Coronary artery (tissue), 2 donors: ENCODE results near the gene FARP1.
"Not testable (repeated sequence)": the region's sequence is repeated elsewhere in the genome, so short reads cannot be mapped to it uniquely, and the experiment has no call there.

Experiments
- DNase-seq: peaks from one replicate; pipeline ENCODE4 v3.0.0-alpha.2; 2017; ENCODE audit warnings: low spot score
- H3K27ac ChIP-seq, 2 donors: fragments of 200-600 bp; sonication (generic); one replicate each; pipeline ENCODE4 v1.5.1; 2016 to 2019
- H3K4me3 ChIP-seq: fragments of 200-600 bp; sonication (generic); 2 replicates; pipeline ENCODE4 v1.5.1; 2016; ENCODE audit warnings: mild to moderate bottlenecking, moderate library complexity
- TF ChIP-seq, protein P1 (sequence below): fragments of 200-600 bp; sonication (generic); IDR thresholded peaks from one replicate; pipeline ENCODE4 v1.5.1; 2019; ENCODE audit warnings: antibody characterized with exemption

The FARP1 gene

DNA sequence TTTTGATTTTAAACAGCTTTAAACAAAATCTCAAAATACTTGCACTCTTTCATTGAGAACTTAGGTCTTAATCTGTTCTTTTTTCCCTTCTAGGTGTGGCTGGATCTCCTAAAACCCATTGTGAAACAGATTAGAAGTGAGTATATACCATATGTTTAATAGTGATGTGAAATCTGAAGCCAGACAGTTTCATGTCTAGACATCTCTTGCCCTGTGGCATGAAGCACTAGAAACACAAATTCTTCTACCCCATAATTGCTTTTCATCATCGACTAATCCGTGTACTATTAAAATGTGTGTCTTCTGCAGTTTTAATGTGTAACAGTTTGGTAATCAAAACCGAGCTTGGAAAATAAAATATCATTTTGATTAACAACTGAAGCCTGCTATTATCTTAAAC lies 222.4 kb downstream of the FARP1 start:
- TF ChIP-seq, protein P1, sequence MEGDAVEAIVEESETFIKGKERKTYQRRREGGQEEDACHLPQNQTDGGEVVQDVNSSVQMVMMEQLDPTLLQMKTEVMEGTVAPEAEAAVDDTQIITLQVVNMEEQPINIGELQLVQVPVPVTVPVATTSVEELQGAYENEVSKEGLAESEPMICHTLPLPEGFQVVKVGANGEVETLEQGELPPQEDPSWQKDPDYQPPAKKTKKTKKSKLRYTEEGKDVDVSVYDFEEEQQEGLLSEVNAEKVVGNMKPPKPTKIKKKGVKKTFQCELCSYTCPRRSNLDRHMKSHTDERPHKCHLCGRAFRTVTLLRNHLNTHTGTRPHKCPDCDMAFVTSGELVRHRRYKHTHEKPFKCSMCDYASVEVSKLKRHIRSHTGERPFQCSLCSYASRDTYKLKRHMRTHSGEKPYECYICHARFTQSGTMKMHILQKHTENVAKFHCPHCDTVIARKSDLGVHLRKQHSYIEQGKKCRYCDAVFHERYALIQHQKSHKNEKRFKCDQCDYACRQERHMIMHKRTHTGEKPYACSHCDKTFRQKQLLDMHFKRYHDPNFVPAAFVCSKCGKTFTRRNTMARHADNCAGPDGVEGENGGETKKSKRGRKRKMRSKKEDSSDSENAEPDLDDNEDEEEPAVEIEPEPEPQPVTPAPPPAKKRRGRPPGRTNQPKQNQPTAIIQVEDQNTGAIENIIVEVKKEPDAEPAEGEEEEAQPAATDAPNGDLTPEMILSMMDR, result no peak
- no peak for DNase-seq
- no peak overlapping the region for H3K27ac ChIP-seq
- H3K4me3 ChIP-seq, result no peak overlapping the region

DNA sequence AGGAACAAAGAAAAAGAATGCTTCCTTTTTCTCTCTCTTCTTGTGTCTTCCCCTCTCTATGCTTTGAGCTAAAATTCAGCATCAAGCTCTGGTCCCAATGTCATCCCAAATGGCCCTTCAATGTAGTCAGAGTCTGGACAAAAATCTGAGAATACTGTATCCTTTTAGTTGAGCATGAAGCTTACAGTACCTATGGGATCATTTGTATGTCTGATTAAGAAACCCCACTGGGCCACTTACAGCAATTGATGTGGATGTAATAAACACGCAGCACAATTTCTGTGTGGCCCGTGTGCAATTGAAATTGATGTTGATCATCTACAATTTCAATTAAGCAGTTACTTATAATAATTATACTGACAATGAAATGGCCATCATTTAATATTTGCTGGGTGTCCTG lies 223.1 kb downstream of the FARP1 start:
- no peak for DNase-seq
- TF ChIP-seq, protein P1, result no peak
- Histone ChIP-seq H3K4me3 (no peak overlapping the region), H3K27ac (no peak overlapping the region)

DNA sequence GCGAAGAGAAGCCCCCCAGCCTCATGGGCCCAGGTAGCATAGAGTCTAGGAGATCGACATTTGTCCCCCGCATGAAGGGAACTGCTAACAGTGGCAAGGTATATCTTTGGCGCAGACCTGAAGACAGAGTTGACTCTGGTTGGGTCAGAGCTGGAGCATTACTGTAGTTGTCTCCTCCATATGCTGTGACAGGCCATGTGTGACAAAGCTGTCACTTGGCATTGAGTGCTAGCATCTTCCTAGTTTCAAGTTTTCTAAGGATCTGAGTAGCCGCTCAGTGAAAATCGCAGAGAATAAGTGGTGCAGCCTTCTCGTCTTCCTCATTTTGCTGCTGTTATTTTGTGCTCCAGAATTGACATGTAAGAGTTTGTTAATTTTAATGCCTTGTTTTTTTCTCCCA lies 223.5 kb downstream of the FARP1 start:
- TF ChIP-seq, protein P1, result no peak
- no peak for DNase-seq

DNA sequence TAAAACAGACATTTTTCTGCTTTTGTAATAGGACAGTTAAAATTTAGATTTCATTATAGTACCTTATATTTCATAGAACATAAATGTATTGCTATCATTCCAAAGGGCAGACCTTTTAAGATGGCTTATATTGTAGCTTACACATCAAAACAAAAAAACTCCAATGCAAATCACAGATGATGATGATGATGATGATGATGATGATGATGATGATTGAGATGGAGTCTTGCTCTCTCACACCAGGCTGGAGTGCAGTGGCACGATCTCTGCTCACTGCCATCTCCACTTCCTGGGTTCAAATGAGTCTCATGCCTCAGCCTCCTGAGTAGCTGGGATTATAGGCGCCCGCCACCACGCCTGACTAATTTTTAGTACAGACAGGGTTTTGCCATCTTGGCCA lies 224.1 kb downstream of the FARP1 start:
- TF ChIP-seq, protein P1, result no peak
- no peak overlapping the region for H3K27ac ChIP-seq

More for the DNA sequence above, 223.5 kb downstream of the FARP1 start:
- Histone ChIP-seq H3K27ac (no peak overlapping the region), H3K4me3 (no peak overlapping the region)

DNA sequence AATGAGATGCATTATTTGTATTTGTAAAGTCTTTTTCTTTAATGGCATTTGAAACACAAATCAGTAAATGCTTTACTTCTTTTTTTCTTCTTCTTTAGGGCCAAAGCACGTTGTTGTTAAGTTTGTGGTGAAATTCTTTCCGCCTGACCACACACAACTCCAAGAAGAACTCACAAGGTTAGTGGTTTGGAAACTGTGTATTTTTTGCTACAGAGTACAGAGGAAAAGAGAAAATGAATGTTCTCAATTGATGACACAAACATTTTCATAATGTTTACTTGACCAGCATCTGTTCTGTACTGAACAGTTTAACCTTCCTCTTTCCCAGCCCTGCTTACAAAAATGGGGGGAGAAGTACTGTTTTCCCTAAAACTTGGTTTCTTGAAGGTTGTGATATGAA lies 225.1 kb downstream of the FARP1 start:
- DNase-seq, result no peak
- TF ChIP-seq, protein P1, result no peak
- Histone ChIP-seq H3K4me3 (no peak overlapping the region), H3K27ac (no peak overlapping the region)

More for the DNA sequence above, 224.1 kb downstream of the FARP1 start:
- no peak overlapping the region for H3K4me3 ChIP-seq
- DNase-seq, result no peak

DNA sequence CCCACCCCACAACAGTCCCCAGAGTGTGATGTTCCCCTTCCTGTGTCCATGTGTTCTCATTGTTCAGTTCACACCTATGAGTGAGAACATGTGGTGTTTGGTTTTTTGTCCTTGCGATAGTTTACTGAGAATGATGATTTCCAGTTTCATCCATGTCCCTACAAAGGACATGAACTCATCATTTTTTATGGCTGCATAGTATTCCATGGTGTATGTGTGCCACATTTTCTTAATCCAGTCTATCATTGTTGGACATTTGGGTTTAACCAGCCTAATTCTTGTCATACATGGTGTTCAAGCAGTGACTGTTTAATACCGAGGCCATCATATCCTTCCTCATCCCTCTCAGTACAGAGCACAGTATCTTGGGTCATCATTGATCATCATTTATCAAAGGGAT lies 226.6 kb downstream of the FARP1 start:
- not testable (repeated sequence) for H3K27ac ChIP-seq, DNase-seq

DNA sequence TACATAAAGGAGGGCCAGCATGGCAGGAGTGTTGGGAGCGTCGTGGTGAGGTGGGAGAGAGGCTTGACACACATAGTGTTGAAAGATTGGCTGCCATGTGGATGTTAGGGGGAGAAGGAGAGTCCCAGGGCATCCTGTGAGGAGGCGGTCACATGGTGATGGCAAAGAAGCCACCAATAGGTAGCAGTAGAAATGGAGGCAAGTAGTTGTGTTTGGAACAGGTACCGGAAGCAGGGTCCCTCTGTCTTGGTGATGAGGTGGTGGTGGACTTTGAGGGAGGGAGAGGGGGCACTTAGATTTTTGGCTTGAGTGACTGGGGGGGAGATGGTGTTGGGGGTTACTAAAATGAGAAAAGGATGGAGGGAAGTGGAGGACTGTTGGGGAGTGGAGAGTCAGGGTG lies 227.4 kb downstream of the FARP1 start:
- TF ChIP-seq, protein P1, result no peak
- no peak for DNase-seq
- H3K4me3 ChIP-seq, result no peak overlapping the region
- peak overlapping the region in 1 of 2 donors; percentile 49 for H3K27ac ChIP-seq

More for the DNA sequence above, 226.6 kb downstream of the FARP1 start:
- H3K4me3 ChIP-seq, result not testable (repeated sequence)
